ENCODE results near the gene CABYR.

GRCh38 chr18:24130494-24130893 lies 8.4 kb upstream of the CABYR start:
- TF ChIP-seq CTCF (IDR thresholded peaks at IDR 0.05) (no peak), POLR2A (IDR thresholded peaks at IDR 0.05) (no peak)
